Stimulated activated CD8-positive, alpha-beta memory T cell treated with anti-CD3 and anti-CD28 coated beads, Interleukin-15, amount 100 ng/mL, for 1 hour (primary cell): ENCODE results near the gene PLCD3.

Source experiments
- DNase-seq: peaks from one replicate; pipeline ENCODE4 v3.0.0-alpha.2; 2020; ENCODE audit warnings: low read depth

The PLCD3 gene

DNA sequence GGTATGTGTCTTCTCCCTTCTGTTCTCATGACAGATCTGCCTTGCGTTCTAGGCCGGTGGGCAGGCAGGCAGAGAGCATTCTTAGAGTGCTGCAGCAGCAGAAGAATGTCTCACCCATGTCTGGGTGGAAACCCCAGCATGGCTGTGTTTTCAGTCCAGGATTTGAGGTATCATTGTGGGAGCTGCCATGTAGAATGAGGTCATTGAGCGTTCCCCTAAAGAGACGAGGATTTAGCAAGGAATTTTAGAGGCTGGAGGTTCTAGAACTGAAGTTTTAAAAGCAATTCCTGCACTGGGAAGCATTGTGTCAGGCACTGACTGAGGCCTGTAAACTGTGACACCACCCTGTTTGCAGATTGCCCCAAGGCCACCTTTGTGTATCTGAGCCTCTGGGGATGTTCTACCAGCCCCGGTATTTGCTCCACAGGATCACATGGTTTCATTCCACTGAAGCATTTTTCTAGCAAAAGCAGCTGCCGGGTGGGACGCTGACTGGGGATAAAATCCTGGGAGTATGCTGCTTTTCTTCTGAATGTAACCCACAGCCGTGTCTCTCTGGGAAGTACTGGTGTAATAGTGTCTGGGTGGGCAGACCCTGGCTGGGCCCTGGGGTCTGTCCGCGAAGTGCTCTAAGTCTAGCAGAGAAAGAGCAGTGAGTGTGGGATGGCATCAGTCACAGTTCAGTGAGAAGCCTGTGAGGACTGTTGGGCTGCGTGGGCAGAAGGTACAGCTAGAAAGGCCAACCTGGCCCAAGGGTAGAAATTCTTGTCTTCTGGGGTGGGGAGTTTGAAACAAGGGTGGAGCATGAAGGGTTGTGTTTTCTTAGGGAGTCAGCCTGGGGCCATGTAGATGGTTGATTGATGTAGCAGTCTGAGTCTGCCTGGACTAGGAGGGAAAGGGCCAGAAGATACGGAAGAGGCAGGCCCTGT, 30.2 kb downstream of the PLCD3 start:
- no peak for DNase-seq

- DNase-seq: no peak
Measured at GRCh38 chr17:45101546-45101882, 30.8 kb downstream of the PLCD3 start.

- DNase-seq: peak; percentile 56
Measured at GRCh38 chr17:45098869-45099616, 33.3 kb downstream of the PLCD3 start.

DNA sequence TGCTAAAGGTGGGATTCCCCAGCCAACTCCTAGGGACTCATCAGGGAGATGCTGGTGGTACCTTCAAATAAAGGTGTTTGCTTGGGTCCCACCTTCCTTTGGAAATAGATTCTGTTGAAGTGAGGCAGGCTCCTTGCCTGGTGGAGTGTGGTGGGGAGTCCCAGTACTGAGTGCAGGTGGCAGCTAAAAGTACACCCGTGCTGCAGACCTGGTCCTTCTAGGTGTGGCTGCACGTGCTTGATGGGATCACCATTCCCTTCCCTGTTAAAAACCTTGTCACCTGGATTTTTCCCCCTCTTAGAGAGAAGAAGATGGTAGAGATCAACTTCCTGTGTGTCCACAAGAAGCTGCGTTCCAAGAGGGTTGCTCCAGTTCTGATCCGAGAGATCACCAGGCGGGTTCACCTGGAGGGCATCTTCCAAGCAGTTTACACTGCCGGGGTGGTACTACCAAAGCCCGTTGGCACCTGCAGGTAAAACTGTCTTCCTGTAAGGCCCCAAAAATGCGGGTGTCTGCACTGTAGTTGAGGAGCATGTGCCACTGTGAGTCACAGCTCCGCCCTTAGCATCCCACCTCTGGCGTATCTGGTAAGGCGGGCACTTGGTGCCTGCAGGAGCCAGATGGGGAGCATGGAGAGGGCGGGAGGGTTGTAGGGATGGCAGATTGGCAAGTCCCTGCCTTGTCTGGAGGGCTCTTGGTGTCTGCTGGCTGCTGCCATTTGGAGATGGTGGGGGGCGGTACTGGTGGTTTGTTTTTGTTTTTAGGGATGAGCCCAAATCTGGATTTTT, 34.0 kb downstream of the PLCD3 start:
- no peak for DNase-seq

GRCh38 chr17:45096926-45097325, 35.4 kb downstream of the PLCD3 start:
- DNase-seq: no peak

- no peak for DNase-seq
Measured at GRCh38 chr17:45096141-45096540, 36.2 kb downstream of the PLCD3 start.

DNA sequence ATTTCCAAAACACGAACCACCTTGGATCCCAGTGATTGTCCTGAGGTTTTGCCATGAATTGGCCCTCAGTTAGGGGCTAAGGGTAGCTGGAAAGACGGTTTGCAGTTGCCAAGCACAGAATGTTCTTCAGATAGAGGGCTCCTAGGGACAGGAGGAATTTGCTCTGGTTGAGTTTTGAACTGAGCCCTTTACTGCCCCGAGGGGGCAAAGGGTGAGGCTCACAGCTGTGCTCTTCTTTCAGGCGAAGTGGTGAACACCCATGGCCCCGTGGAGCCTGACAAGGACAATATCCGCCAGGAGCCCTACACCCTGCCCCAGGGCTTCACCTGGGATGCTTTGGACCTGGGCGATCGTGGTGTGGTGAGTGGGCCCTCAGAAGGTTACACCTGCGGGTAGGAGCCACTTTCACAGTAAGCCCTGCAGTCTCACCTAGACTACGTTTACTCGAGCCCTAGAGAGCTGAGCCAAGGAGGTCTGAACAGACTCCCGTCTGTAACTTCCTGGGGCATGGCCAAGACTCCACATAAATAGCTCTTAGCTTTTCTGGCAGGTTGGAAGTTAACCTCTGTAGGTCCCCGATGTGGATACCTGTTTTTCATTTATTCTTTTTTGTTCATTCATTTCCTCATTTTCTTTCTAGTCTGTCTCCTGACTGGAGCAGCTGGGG, 38.7 kb downstream of the PLCD3 start:
- no peak for DNase-seq

DNA sequence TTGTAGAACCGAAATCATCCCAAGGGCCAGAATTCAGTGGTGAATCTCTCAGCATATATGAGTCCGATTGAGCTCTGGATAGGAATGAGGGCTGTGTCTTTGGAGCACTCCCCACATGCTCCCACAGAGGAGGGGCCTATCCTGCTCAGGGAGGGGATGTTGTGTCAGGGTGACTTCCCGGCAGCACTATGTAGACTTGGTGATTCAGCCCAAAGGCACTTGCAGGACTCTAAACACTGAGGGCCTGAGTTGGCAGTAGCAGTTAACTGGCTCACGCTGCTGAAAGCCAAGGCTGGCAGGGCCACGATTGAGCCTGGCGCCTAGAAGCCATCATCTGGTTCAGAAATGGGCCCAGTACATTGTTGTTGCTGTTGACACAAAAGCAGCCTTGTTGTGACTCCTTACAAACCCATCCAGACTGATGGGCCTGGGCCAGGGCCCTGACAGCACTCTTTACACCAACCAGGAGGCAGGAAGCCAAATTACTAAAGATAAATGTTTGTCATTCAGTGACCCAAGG, 39.3 kb downstream of the PLCD3 start:
- DNase-seq: no peak

- DNase-seq: no peak
Measured at GRCh38 chr17:45091778-45092425, 40.4 kb downstream of the PLCD3 start.

DNA sequence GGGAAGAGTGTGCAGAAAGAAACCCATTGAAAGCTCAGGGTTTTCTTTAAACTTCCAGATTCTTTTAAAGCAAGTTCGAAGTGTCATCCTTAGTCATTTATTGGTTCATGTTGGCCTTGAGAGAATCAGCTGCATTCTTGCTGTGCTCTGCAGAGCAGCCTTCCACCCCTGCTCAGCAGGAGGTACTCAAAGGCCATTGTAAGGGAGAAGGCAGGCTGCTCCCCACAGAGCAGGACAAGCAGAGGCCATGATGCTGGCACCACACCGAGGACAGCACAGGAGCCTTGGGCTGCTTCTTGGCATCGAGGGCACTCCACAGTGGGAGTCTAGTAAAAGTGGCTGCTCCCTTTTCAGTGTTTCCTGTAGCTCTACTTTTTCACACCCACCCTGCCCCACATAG, 41.6 kb downstream of the PLCD3 start:
- no peak for DNase-seq

- DNase-seq: no peak
Measured at GRCh38 chr17:45088741-45089140, 43.6 kb downstream of the PLCD3 start.

DNA sequence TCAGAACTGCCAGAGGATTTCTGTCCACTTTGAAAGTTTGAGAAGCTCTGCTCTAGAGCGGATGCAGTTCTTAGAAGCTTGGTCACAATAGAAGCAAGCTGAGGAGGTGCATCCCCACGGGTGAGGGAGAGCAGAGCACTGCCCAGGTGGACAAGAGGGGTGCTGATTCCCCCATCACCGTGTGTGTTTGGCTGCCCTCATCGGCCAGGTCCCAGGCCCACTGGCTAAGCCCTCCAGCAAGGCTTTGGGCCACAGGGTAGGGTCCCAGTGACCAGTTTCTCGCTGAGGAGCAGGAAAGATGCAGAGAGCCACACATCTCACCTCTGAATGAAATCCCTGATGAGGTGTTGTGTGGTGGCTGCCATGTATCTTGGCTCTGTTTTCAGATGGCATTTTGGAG, 44.3 kb downstream of the PLCD3 start:
- DNase-seq: no peak

DNA sequence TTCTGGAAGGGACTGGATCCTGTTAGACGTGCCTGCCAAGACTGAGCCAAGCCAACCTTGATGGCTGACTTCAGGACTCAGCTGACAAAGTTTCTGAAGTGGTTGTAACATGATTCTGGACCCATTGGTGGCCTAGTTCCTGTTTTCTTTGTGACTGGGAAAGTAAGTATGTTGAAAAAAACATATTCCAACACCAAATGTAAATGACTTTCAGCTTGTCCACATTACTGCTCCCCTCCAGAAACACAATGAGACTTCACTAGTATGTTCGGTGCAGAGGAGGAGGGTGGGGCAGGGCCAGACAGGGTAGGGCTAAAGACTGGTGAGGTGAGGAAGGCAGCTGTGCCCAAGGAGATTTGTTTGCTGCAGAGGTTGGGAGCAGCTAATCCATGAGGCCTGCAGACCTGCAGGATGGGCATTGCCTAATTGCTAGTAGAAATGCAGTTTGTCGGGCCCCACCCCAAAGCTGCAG, 44.8 kb downstream of the PLCD3 start:
- no peak for DNase-seq

- no peak for DNase-seq
Measured at GRCh38 chr17:45086865-45087503, 45.3 kb downstream of the PLCD3 start.

DNA sequence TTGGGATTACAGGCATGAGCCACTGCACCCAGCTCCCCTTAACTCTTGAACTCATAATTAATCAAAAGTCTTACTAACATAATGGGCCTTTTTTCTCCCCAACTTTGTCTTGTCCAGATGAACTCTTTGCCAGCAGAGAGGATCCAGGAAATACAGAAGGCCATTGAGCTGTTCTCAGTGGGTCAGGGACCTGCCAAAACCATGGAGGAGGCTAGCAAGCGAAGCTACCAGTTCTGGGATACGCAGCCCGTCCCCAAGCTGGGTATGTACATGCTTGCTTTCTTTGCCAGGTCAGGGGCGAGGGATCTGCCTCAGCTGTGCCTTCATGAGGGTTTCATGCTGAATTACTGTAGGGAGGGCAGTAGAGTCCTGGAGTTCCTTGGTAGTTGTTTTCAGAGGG, 45.9 kb downstream of the PLCD3 start:
- DNase-seq: no peak

- DNase-seq: no peak
Measured at GRCh38 chr17:45081047-45081703, 51.1 kb downstream of the PLCD3 start.

DNA sequence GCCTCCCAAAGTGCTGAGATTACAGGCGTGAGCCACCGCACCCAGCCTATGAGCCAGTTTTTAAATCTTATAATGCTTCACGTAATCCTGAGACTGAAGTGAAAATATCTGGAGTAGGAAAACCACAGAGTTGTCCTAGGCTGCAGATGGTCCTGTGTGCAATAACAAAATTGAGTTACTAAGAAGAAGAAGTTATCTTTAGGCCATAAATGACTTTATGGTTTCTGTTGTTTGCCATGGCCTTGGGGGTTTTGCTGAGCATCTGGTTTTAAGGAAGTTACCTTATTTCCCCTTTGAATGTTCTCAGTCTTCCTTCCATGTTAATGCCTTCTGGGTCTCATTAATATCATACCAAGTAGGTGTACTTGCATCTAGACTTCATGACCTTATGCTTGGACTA, 54.7 kb downstream of the PLCD3 start:
- no peak for DNase-seq

DNA sequence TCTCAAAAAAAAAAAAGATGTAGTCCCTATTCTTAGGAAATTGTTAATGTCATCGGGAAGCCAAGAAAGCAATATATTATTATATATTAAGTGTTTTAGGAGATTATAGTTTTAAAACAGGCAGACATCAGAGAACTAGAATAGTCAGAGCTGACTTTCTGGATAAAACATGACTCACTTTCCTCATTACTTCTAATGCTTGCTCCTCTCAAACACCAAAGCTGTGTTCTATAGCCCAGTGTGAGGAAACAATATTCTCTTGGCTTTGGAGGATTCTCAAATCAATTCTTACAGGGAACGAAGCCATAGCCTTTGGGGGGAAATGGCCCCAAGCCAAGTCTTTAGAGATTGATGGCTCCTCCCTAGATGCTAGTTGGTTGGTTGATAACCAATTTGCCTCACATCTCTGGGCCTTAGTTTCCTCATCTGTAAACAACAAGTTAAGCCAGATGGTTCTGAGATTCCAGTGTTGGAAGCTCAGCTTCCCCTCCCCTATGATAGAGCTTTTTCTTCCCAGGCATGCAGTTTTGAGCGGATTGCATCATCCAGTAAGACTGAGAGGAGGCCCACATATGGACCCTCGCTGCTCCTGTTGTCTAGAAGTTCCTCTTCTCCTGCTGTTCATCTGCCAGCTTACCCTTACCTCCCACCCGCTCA, 58.8 kb downstream of the PLCD3 start:
- DNase-seq: no peak

GRCh38 chr17:45070809-45071208, 61.5 kb downstream of the PLCD3 start:
- no peak for DNase-seq

- no peak for DNase-seq
Measured at GRCh38 chr17:45070001-45070400, 62.3 kb downstream of the PLCD3 start.
